Measurements from ENCODE around the gene TMEM9.
A peak's percentile ranks its signal among the peaks of the same experiment; 100 is the strongest.

The TMEM9 gene

GRCh38 chr1:201154389-201155165, at the start of gene TMEM9:
Gene TMEM9, minus strand, starts transcription at chr1:201154474. Its CDS starts 551 bp downstream, at chr1:201153923.
- peak within 1 kb of the TSS; percentile 95 for H3K4me3 ChIP-seq
- no peak for TF ChIP-seq FOXP2 (optimal IDR thresholded peaks at IDR 0.05; ENCODE audit: control extremely low read depth, extremely low read length, insufficient read depth)
- peak; percentile 60 for TF ChIP-seq POLR2AphosphoS5 (IDR thresholded peaks at IDR 0.05; ENCODE audit: borderline replicate concordance, low read depth, low read length)
- no peak for TF ChIP-seq EZH2 (IDR thresholded peaks at IDR 0.05)
- peaks cover 30% of the 10 kb centered on the region for H3K36me3 ChIP-seq (ENCODE audit: insufficient read depth, low read length)
- DNase-seq (ENCODE audit: low read depth, low spot score): peak; percentile 73
- peak within 1 kb of the TSS; percentile 78 for H3K9ac ChIP-seq (ENCODE audit: insufficient read length)
- no peaks in the 10 kb centered on the region for H3K9me3 ChIP-seq (ENCODE audit: low read depth, low read length)
- H3K27ac ChIP-seq: peak within 1 kb of the TSS; percentile 82

DNA sequence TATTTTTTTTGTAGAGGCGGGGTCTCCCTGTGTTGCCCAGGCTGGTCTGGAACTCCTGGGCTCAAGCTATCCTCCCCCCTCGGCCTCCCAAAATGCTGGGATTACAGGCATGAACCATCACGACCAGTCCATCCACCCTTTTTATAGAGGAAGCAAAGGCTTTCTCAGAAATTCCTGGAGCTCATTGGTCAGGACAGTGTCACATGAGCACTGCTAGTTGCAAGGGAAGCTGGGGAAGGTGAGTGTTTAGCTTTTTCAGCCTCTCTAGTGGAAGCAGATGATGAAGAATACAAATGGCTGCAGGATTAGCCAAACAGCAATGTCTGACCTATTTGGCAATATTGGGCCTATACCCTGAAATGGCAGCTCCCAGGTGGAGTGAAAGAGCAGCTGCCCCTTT, 44.3 kb upstream of the TMEM9 start:
- H3K9ac ChIP-seq (ENCODE audit: insufficient read length): no peak overlapping the region
- no peaks in the 10 kb centered on the region for H3K36me3 ChIP-seq (ENCODE audit: insufficient read depth, low read length)
- no peak overlapping the region for H3K27ac ChIP-seq
- no peak for DNase-seq (ENCODE audit: low read depth, low spot score)
- no peak overlapping the region for H3K4me3 ChIP-seq
- H3K9me3 ChIP-seq (ENCODE audit: low read depth, low read length): no peaks in the 10 kb centered on the region
- TF ChIP-seq POLR2AphosphoS5 (IDR thresholded peaks at IDR 0.05; ENCODE audit: borderline replicate concordance, low read depth, low read length): no peak
- no peak for TF ChIP-seq FOXP2 (optimal IDR thresholded peaks at IDR 0.05; ENCODE audit: control extremely low read depth, extremely low read length, insufficient read depth)
- no peak for TF ChIP-seq EZH2 (IDR thresholded peaks at IDR 0.05)

DNA sequence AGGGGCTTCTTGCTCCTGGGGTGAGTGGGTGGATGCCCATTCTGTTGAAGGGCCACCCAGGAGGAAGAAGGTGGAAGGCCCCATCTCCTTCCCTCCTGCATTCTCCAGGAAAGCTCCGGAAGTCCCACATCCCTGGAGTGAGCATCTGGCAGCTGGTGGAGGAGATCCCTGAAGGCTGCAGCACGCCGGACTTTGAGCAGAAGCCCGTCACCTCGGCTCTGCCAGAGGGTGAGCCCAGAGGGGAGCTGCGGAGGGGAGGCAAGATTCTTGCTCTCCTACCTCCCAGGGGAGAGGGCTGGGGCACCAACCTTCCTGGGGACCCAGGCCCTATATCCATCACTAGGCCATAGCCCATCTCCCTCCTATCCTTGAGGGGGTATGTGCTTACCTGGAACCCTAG, 39.8 kb upstream of the TMEM9 start:
- TF ChIP-seq POLR2AphosphoS5 (IDR thresholded peaks at IDR 0.05; ENCODE audit: borderline replicate concordance, low read depth, low read length): no peak
- no peaks in the 10 kb centered on the region for H3K9me3 ChIP-seq (ENCODE audit: low read depth, low read length)
- no peak for DNase-seq (ENCODE audit: low read depth, low spot score)
- no peak overlapping the region for H3K27ac ChIP-seq
- no peaks in the 10 kb centered on the region for H3K36me3 ChIP-seq (ENCODE audit: insufficient read depth, low read length)
- no peak overlapping the region for H3K4me3 ChIP-seq
- H3K9ac ChIP-seq (ENCODE audit: insufficient read length): no peak overlapping the region

GRCh38 chr1:201192261-201192788, 38.1 kb upstream of the TMEM9 start:
- Histone ChIP-seq H3K27ac (no peak overlapping the region), H3K36me3 (ENCODE audit: insufficient read depth, low read length) (no peaks in the 10 kb centered on the region), H3K9me3 (ENCODE audit: low read depth, low read length) (no peaks in the 10 kb centered on the region), H3K4me3 (no peak overlapping the region), H3K9ac (ENCODE audit: insufficient read length) (no peak overlapping the region)
- TF ChIP-seq EZH2 (IDR thresholded peaks at IDR 0.05) (no peak), POLR2AphosphoS5 (IDR thresholded peaks at IDR 0.05; ENCODE audit: borderline replicate concordance, low read depth, low read length) (no peak), FOXP2 (optimal IDR thresholded peaks at IDR 0.05; ENCODE audit: control extremely low read depth, extremely low read length, insufficient read depth) (no peak)
- no peak for DNase-seq (ENCODE audit: low read depth, low spot score)

DNA sequence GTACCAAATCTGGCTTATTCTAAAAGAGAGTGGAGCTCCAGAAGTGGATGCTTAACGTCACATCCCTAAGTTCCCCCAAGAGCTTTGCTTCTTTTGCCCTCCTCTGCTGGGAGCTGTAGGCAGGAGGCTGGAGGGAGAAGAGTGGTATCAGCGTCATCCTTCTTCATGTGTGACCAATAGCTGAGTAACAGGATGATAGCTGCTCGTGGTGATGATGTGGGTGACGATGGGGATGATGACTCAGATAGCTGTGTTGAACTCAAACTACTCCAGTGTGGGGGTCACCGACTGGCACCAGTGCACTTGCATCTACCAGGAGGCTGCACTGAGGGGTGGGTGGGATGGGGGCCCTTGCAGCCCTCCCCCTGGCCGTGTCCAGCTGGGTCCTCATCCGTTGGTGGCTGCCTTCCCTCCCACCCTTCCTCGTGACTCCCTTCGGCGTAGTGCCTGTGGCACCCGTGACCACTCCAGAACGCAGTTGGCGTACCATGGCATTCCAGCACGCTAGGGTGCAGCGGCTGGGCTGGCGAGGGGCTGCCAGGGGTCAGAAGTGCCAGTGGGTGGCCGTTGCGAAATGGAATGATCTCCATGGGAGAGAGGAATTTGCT, 37.5 kb upstream of the TMEM9 start:
- no peak overlapping the region for H3K9ac ChIP-seq (ENCODE audit: insufficient read length)
- H3K27ac ChIP-seq: no peak overlapping the region
- TF ChIP-seq POLR2AphosphoS5 (IDR thresholded peaks at IDR 0.05; ENCODE audit: borderline replicate concordance, low read depth, low read length) (no peak), EZH2 (IDR thresholded peaks at IDR 0.05) (no peak), FOXP2 (optimal IDR thresholded peaks at IDR 0.05; ENCODE audit: control extremely low read depth, extremely low read length, insufficient read depth) (no peak)
- H3K36me3 ChIP-seq (ENCODE audit: insufficient read depth, low read length): no peaks in the 10 kb centered on the region
- no peaks in the 10 kb centered on the region for H3K9me3 ChIP-seq (ENCODE audit: low read depth, low read length)
- no peak overlapping the region for H3K4me3 ChIP-seq
- DNase-seq (ENCODE audit: low read depth, low spot score): no peak

DNA sequence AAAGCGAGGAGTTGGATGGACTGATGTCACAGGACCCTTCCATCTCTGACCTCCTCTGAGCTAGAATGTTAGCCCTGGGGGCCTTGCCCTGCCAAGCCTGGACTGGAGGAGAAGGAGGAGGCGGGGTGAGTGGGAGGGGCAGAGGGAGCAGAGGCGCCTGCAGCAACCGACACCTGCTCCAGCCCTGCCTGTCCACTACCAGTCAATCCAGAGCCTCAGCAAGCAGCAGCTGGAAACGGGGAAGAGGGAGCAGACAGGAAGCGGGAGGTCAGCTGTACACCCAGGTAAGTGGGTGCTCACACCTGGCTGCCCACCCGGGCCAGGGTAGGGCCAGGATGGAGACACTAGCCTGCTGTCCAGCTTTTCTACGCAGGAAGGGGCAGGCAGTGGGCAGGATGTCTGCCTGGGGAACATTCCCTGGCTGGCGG, 36.4 kb upstream of the TMEM9 start, which contains the start of gene IGFN1:
Gene IGFN1, plus strand, starts transcription at position 201 of the 428 bp plus-strand sequence. CDS start 2,470 bp downstream, outside the sequence.
- no peak within 1 kb of the TSS for H3K27ac ChIP-seq
- TF ChIP-seq POLR2AphosphoS5 (IDR thresholded peaks at IDR 0.05; ENCODE audit: borderline replicate concordance, low read depth, low read length) (no peak), FOXP2 (optimal IDR thresholded peaks at IDR 0.05; ENCODE audit: control extremely low read depth, extremely low read length, insufficient read depth) (no peak), EZH2 (IDR thresholded peaks at IDR 0.05) (no peak)
- no peak for DNase-seq (ENCODE audit: low read depth, low spot score)
- H3K9ac ChIP-seq (ENCODE audit: insufficient read length): no peak within 1 kb of the TSS
- H3K36me3 ChIP-seq (ENCODE audit: insufficient read depth, low read length): no peaks in the 10 kb centered on the region
- H3K4me3 ChIP-seq: no peak within 1 kb of the TSS
- no peaks in the 10 kb centered on the region for H3K9me3 ChIP-seq (ENCODE audit: low read depth, low read length)

DNA sequence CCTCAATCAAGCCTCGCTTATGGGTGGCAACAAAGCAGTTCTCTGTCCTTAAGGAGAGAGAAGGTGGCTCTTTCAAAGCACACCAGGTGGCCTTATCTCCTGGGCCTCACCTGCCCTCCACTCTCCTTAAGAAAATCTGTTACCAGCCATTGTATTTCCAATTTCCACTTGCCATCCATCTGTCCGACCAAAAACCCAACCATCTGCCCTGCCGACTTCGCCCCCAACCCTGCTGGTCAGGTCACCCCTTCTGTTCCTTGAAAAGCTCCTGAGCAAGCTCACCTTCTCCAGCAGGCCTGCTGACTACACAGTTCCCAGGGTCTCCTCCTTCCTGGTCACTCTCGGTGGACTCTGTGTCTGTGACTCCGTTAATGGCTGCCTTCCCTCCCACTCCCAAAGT, 35.7 kb upstream of the TMEM9 start:
- no peak overlapping the region for H3K4me3 ChIP-seq
- DNase-seq (ENCODE audit: low read depth, low spot score): no peak
- no peaks in the 10 kb centered on the region for H3K36me3 ChIP-seq (ENCODE audit: insufficient read depth, low read length)
- TF ChIP-seq POLR2AphosphoS5 (IDR thresholded peaks at IDR 0.05; ENCODE audit: borderline replicate concordance, low read depth, low read length): no peak
- TF ChIP-seq FOXP2 (optimal IDR thresholded peaks at IDR 0.05; ENCODE audit: control extremely low read depth, extremely low read length, insufficient read depth): no peak
- no peak for TF ChIP-seq EZH2 (IDR thresholded peaks at IDR 0.05)
- H3K9ac ChIP-seq (ENCODE audit: insufficient read length): no peak overlapping the region
- no peak overlapping the region for H3K27ac ChIP-seq
- H3K9me3 ChIP-seq (ENCODE audit: low read depth, low read length): no peaks in the 10 kb centered on the region

DNA sequence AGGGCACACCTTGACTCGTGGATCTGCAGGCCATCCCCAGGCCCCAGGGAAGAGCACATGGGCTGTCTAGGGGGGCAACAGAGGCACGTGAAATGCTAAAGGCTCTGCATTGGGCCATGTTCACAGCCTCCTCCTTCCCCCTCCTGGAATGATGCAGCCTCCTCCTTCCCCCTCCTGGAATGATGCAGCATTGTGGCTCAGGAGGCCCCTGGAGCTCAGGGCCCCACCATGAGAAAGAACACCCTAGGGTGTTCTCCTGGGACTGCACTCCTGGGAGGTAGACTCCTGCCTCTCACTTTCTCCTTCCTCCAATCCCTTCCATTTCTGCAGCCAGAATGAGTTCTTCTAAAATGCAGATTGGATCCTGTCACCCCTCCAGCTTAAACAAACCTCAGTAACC, 34.8 kb upstream of the TMEM9 start:
- Histone ChIP-seq H3K27ac (no peak overlapping the region), H3K36me3 (ENCODE audit: insufficient read depth, low read length) (no peaks in the 10 kb centered on the region), H3K4me3 (no peak overlapping the region), H3K9ac (ENCODE audit: insufficient read length) (no peak overlapping the region), H3K9me3 (ENCODE audit: low read depth, low read length) (no peaks in the 10 kb centered on the region)
- no peak for TF ChIP-seq FOXP2 (optimal IDR thresholded peaks at IDR 0.05; ENCODE audit: control extremely low read depth, extremely low read length, insufficient read depth)
- no peak for TF ChIP-seq EZH2 (IDR thresholded peaks at IDR 0.05)
- no peak for TF ChIP-seq POLR2AphosphoS5 (IDR thresholded peaks at IDR 0.05; ENCODE audit: borderline replicate concordance, low read depth, low read length)
- DNase-seq (ENCODE audit: low read depth, low spot score): no peak

Measured in SK-N-MC (cell line).